Stimulated activated naive CD8-positive, alpha-beta T cell treated with anti-CD3 and anti-CD28 coated beads, Interleukin-15, amount 100 ng/mL, for 72 hours (primary cell): ENCODE data around the gene DHCR7.
A peak's percentile ranks its signal among the peaks of the same experiment; 100 is the strongest.

Experiments used
- ATAC-seq: fragments of 150-1000 bp; cut with Tn5 transposase; 2 replicates; pipeline ENCODE4 v1.10.0; 2021; ENCODE audit warnings: mild to moderate bottlenecking, moderate library complexity
- DNase-seq, 2 donors: peaks; one replicate each; pipeline ENCODE4 v3.0.0; 2021 to 2022
- H3K27ac Mint-ChIP-seq, 2 donors: one replicate each; pipeline ENCODE4 v1.8.0; 2022; ENCODE audit warnings: mild to moderate bottlenecking in 2 of 2, mixed read lengths in 2 of 2, moderate library complexity in 2 of 2
- H3K27me3 Mint-ChIP-seq: one replicate; pipeline ENCODE4 v1.8.0; 2022; ENCODE audit warnings: mixed read lengths
- H3K4me1 Mint-ChIP-seq: one replicate; pipeline ENCODE4 v1.8.0; 2022; ENCODE audit warnings: mild to moderate bottlenecking, mixed read lengths
- H3K4me3 Mint-ChIP-seq, 2 donors: one replicate each; pipeline ENCODE4 v1.8.0; 2022; ENCODE audit warnings: mild to moderate bottlenecking in 2 of 2, mixed read lengths in 2 of 2, moderate library complexity in 1 of 2
- H3K9me3 Mint-ChIP-seq, 2 donors: one replicate each; pipeline ENCODE4 v1.8.0; 2022; ENCODE audit warnings: mixed read lengths in 2 of 2

The DHCR7 gene

DNA sequence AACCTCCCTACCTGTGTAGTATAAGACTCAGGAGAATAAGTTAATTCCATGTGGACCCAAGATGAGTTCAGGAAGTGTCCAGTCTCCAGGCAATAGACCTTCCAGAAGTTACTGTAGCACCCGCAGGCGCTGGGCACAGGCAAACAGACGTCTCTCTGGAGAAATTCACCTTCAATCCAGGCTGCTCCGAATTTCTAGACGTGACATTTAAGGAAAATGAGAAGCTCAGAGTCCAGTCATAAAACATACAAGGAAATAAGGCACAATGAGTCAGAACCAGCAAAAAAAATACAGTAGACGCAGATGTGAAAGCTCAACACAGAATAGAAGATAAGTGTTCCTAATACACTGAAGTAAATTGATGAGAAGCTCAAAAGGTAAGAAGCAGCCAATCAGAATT lies 19.0 kb upstream of the DHCR7 start:
- Mint-ChIP-seq H3K27ac (peak overlapping the region; percentile 2 to 12), H3K4me1 (no peaks in the 10 kb centered on the region)
- no peak for ATAC-seq

GRCh38 chr11:71466358-71466757 lies 18.2 kb upstream of the DHCR7 start:
- no peaks in the 10 kb centered on the region for H3K4me1 Mint-ChIP-seq
- DNase-seq, result no peak
- no peaks in the 10 kb centered on the region for H3K9me3 Mint-ChIP-seq
- H3K4me3 Mint-ChIP-seq, result no peak overlapping the region
- no peaks in the 10 kb centered on the region for H3K27me3 Mint-ChIP-seq
- ATAC-seq, result no peak
- no peak overlapping the region for H3K27ac Mint-ChIP-seq

More for the DNA sequence above, 19.0 kb upstream of the DHCR7 start:
- no peak overlapping the region for H3K4me3 Mint-ChIP-seq
- no peak for DNase-seq
- H3K27me3 Mint-ChIP-seq, result no peaks in the 10 kb centered on the region
- no peaks in the 10 kb centered on the region for H3K9me3 Mint-ChIP-seq

GRCh38 chr11:71465054-71465453 lies 16.9 kb upstream of the DHCR7 start:
- Mint-ChIP-seq H3K4me1 (peaks cover under 1% of the 10 kb centered on the region), H3K27ac (no peak overlapping the region), H3K27me3 (no peaks in the 10 kb centered on the region), H3K4me3 (no peak overlapping the region), H3K9me3 (no peaks in the 10 kb centered on the region)
- DNase-seq, result no peak
- no peak for ATAC-seq

DNA sequence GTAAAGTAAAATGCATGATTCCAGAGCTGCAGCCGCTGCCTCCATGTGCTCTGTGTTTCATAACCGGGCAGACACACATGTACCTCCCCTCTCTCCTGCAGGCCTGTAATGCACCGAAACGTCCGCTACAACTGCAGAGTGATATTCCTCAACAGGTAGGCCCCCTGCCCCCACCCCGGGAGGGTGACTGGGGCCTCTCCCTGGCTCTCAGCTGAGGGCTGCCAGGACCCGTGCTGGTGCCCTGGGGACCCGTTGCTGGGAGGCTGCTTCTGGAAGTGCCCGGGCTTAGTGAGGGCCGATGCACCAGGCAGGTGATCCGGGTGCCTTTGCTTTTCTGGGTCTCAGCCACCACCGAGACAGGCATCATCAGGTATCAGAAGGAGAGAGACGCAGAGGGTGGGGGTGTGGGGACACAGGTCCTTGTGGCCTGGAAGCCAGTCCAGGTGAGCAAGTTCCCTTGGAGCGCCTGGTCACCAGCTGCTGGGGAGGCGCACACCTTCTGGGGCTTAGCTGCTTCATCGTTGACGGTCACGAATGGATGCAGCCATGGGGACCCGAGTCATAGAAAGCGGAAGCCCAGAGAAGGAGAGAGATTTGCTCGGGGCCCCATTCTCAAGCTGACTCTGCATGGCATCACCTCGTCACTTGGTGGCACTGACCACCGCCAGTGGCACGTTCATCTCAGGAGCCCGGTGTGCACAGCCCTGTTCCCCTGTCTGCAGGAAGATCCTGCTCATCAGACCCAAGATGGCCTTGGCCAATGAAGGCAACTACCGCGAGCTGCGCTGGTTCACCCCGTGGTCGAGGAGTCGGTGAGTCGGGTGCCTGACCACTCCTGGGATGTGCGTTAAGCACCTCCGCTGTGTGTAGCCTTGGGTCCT lies 15.4 kb upstream of the DHCR7 start:
- ATAC-seq (no peak), DNase-seq (no peak)
- H3K9me3 Mint-ChIP-seq, result no peaks in the 10 kb centered on the region
- no peaks in the 10 kb centered on the region for H3K27me3 Mint-ChIP-seq
- no peak overlapping the region for H3K4me3 Mint-ChIP-seq
- no peak overlapping the region for H3K27ac Mint-ChIP-seq
- H3K4me1 Mint-ChIP-seq, result peaks cover 6% of the 10 kb centered on the region

GRCh38 chr11:71462726-71463125 lies 14.5 kb upstream of the DHCR7 start:
- H3K27me3 Mint-ChIP-seq, result no peaks in the 10 kb centered on the region
- DNase-seq, result no peak
- H3K4me1 Mint-ChIP-seq, result peaks cover 9% of the 10 kb centered on the region
- H3K9me3 Mint-ChIP-seq, result no peaks in the 10 kb centered on the region
- no peak overlapping the region for H3K4me3 Mint-ChIP-seq
- no peak for ATAC-seq
- peak overlapping the region in 1 of 2 donors; percentile 20 for H3K27ac Mint-ChIP-seq

DNA sequence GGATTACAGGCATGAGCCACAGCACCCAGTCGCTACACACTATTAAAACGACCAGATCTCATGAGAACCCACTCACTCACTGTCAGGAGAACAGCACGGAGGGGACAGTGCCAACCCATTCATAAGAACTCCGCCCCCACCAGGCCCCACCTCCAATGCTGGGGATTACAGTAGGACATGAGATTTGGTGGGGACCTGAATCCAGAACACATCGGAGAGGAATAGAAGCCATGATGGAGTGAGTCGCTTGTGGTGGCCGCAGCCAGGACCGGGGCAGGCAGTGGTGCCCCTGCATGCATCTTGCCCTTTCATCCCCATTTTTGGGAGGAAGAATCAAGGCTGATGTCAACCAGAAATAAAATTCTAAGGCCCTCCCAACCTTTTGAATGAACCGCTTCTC lies 13.5 kb upstream of the DHCR7 start:
- no peaks in the 10 kb centered on the region for H3K27me3 Mint-ChIP-seq
- no peak for DNase-seq
- H3K27ac Mint-ChIP-seq, result no peak overlapping the region
- no peak overlapping the region for H3K4me3 Mint-ChIP-seq
- H3K9me3 Mint-ChIP-seq, result no peaks in the 10 kb centered on the region
- H3K4me1 Mint-ChIP-seq, result peaks cover 16% of the 10 kb centered on the region
- ATAC-seq, result no peak

- DNase-seq (no peak), ATAC-seq (no peak)
- no peak overlapping the region for H3K27ac Mint-ChIP-seq
- H3K9me3 Mint-ChIP-seq, result no peaks in the 10 kb centered on the region
- no peak overlapping the region for H3K4me3 Mint-ChIP-seq
- H3K4me1 Mint-ChIP-seq, result peaks cover 34% of the 10 kb centered on the region
- no peaks in the 10 kb centered on the region for H3K27me3 Mint-ChIP-seq
These were observed 11.7 kb upstream of the DHCR7 start for GRCh38 chr11:71459767-71460320.

DNA sequence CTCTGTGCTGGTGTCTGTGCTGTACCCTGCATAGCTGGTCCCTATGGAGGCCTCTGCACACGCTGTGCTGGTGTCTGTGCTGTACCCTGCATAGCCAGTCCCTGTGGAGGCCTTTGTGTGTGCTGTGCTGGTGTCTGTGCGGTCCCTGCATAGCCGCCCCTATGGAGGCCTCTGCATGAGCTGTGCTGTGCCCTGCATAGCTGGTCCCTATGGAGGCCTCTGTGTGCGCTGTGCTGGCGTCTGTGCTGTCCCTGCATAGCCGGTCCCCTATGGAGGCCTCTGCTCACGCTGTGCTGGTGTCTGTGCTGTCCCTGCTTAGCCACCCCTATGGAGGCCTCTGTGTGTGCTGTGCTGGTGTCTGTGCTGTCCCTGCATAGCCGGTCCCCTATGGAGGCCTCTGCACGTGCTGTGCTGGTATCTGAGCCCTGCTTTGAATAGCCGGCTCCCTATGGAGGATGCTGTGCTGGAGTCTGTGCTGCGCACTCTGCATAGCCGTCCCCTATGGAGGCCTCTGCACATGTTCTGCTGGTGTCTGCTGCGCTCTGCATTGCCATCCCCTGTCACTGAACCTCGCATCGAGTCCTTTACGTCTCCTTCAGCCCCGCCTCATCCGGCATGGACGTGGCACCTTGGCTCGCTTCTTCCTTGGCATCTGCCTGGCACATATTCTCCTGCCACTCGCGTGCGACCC lies 11.0 kb upstream of the DHCR7 start:
- H3K4me3 Mint-ChIP-seq, result no peak overlapping the region

GRCh38 chr11:71458146-71459070 lies 10.2 kb upstream of the DHCR7 start:
- Mint-ChIP-seq H3K4me1 (peaks cover 49% of the 10 kb centered on the region), H3K27me3 (no peaks in the 10 kb centered on the region), H3K27ac (peak overlapping the region; percentile 37 to 58), H3K9me3 (no peaks in the 10 kb centered on the region), H3K4me3 (no peak overlapping the region)
- ATAC-seq (no peak), DNase-seq (no peak)

More for the DNA sequence above, 11.0 kb upstream of the DHCR7 start:
- Mint-ChIP-seq H3K27me3 (no peaks in the 10 kb centered on the region), H3K9me3 (no peaks in the 10 kb centered on the region), H3K4me1 (peaks cover 40% of the 10 kb centered on the region), H3K27ac (no peak overlapping the region)
- peak; percentile 18 for ATAC-seq
- DNase-seq, result no peak

GRCh38 chr11:71456831-71457230 lies 8.6 kb upstream of the DHCR7 start:
- Mint-ChIP-seq H3K4me3 (no peak overlapping the region), H3K27me3 (no peaks in the 10 kb centered on the region), H3K27ac (no peak overlapping the region), H3K4me1 (peaks cover 56% of the 10 kb centered on the region), H3K9me3 (no peaks in the 10 kb centered on the region)
- DNase-seq, result no peak
- no peak for ATAC-seq

DNA sequence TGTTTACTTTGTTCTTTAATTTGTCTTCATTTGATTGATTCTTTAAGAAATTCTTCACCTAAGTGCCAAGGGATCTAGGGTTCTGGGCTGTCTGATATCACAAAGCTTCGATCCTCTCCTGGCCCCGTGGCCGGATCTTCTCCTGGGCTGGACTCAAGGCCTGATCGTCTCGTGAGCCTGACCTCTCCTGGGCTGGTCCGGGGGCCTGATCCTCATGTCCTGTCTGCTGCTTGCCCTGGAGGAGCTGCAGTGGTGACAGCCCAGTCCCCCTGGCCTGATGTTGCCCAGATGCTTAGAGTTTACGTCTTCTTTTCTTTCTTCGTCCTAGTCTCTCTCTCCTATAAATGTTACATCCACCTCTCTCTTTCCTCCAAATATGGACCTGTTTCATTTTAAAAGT lies 8.1 kb upstream of the DHCR7 start:
- H3K4me1 Mint-ChIP-seq, result peaks cover 61% of the 10 kb centered on the region
- DNase-seq (no peak), ATAC-seq (no peak)
- H3K4me3 Mint-ChIP-seq, result no peak overlapping the region
- no peaks in the 10 kb centered on the region for H3K27me3 Mint-ChIP-seq
- no peak overlapping the region for H3K27ac Mint-ChIP-seq
- no peaks in the 10 kb centered on the region for H3K9me3 Mint-ChIP-seq

DNA sequence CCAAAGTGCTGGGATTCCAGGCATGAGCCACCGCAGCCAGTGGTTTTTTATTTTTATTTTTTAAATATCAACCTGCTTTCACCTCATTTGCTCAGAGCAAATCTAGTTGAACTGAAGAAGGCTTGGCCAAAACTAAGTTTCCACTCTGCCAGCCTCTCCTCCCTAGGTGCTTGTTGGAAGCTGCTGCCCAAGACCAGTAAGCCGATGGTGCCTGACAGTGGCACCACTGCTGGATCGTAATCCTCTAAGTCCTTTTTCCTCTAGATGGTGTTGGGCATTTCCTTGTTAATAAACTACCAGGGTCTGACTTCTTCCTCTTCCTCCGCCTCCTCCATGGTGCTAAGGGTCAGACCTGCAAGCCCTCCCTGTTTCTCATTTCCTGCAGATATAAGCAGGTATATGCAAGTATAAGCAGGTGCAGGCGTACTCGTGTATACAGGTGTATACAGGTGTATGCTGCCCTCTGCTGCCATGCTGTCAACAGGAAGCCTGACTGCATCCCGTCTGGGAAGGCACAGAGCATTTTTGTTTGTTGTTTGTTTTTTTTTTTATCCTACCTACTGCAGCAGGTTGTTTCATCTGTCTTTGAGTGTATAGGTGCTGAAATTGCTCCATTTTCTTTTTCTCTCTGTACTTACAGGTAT lies 6.4 kb upstream of the DHCR7 start:
- no peaks in the 10 kb centered on the region for H3K27me3 Mint-ChIP-seq
- H3K27ac Mint-ChIP-seq, result peak overlapping the region in 1 of 2 donors; percentile 85
- peaks cover 70% of the 10 kb centered on the region for H3K4me1 Mint-ChIP-seq
- H3K4me3 Mint-ChIP-seq, result peak overlapping the region; percentile 60 to 95
- H3K9me3 Mint-ChIP-seq, result no peaks in the 10 kb centered on the region
- no peak for DNase-seq
- ATAC-seq, result no peak

- Mint-ChIP-seq H3K27ac (peak overlapping the region; percentile 85 to 95), H3K9me3 (no peaks in the 10 kb centered on the region), H3K4me1 (peaks cover 75% of the 10 kb centered on the region), H3K4me3 (peak overlapping the region; percentile 86 to 95), H3K27me3 (no peaks in the 10 kb centered on the region)
- DNase-seq, result no peak
- no peak for ATAC-seq
These were observed 5.7 kb upstream of the DHCR7 start for GRCh38 chr11:71453918-71454304.

- peak; percentile 77 for ATAC-seq
- peak within 1 kb of the TSS; percentile 92 to 97 for H3K27ac Mint-ChIP-seq
- H3K27me3 Mint-ChIP-seq, result no peaks in the 10 kb centered on the region
- DNase-seq, result peak; percentile 89 to 93
- no peaks in the 10 kb centered on the region for H3K9me3 Mint-ChIP-seq
- H3K4me1 Mint-ChIP-seq, result peaks cover 75% of the 10 kb centered on the region
- H3K4me3 Mint-ChIP-seq, result peak within 1 kb of the TSS; percentile 86 to 95
These were observed 5.1 kb upstream of the DHCR7 start, which contains the start of gene NADSYN1 for GRCh38 chr11:71453037-71453917. TSS of gene NADSYN1 (plus strand) at chr11:71453203. CDS start at chr11:71453297, 94 bp downstream.
